ENCODE results near the gene VAC14. TPM values are rescaled to one million over a fixed set of nuclear protein-coding genes. Genes with fewer than 3 reads are reported as not detected.

The VAC14 gene
- total RNA-seq, 1 donor from 2014 or later, result 75.1 TPM

DNA sequence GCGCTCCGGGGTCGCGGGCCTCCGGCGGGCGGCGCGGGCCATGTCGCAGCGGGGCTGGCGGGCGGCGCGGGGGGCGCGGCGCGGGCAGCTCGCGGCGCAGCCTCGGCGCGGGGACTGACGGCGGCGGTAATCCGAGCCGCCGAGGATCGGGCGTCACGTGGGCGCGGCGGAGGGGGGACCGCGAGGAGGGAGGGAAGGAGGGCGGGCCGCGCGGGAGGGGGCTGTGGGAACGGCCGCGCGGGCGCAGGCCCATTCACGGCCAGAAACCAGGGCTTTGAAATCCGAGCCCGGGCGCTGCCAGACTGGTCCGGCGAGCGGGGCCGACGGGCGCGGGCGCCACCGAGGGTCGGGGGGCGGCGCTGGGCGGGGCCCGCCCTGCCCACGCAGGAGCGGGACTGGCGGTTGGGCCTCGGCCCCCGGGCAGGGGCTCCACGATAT lies 115.0 kb downstream of the VAC14 start, which contains the start of gene MTSS2:
Gene MTSS2 (minus strand): TSS at position 116 of the 438 bp plus-strand sequence. CDS start 262 bp downstream, outside the sequence.
- intact Hi-C loops (cut with DNase I), result loop anchor here (2.0 to 10.0 kb wide), 4 partner anchors 29 to 879 kb away; no protein-coding TSS in a partner anchor
- Histone ChIP-seq H3K9me3 (no peaks in the 10 kb centered on the region), H3K27me3 (no peaks in the 10 kb centered on the region), H3K4me1 (peaks cover 36 to 84% of the 10 kb centered on the region in 2 donors), H3K36me3 (no peaks in the 10 kb centered on the region), H3K27ac (peak within 1 kb of the TSS; percentile 96 to 97), H3K4me3 (peak within 1 kb of the TSS; percentile 89 to 91)
- TF ChIP-seq, protein P1, sequence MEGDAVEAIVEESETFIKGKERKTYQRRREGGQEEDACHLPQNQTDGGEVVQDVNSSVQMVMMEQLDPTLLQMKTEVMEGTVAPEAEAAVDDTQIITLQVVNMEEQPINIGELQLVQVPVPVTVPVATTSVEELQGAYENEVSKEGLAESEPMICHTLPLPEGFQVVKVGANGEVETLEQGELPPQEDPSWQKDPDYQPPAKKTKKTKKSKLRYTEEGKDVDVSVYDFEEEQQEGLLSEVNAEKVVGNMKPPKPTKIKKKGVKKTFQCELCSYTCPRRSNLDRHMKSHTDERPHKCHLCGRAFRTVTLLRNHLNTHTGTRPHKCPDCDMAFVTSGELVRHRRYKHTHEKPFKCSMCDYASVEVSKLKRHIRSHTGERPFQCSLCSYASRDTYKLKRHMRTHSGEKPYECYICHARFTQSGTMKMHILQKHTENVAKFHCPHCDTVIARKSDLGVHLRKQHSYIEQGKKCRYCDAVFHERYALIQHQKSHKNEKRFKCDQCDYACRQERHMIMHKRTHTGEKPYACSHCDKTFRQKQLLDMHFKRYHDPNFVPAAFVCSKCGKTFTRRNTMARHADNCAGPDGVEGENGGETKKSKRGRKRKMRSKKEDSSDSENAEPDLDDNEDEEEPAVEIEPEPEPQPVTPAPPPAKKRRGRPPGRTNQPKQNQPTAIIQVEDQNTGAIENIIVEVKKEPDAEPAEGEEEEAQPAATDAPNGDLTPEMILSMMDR (IDR thresholded peaks at IDR 0.05), result no peak
- DNase-seq (ENCODE audit: low spot score in 2 of 2), result peak in 1 of 2 donors; percentile 90

DNA sequence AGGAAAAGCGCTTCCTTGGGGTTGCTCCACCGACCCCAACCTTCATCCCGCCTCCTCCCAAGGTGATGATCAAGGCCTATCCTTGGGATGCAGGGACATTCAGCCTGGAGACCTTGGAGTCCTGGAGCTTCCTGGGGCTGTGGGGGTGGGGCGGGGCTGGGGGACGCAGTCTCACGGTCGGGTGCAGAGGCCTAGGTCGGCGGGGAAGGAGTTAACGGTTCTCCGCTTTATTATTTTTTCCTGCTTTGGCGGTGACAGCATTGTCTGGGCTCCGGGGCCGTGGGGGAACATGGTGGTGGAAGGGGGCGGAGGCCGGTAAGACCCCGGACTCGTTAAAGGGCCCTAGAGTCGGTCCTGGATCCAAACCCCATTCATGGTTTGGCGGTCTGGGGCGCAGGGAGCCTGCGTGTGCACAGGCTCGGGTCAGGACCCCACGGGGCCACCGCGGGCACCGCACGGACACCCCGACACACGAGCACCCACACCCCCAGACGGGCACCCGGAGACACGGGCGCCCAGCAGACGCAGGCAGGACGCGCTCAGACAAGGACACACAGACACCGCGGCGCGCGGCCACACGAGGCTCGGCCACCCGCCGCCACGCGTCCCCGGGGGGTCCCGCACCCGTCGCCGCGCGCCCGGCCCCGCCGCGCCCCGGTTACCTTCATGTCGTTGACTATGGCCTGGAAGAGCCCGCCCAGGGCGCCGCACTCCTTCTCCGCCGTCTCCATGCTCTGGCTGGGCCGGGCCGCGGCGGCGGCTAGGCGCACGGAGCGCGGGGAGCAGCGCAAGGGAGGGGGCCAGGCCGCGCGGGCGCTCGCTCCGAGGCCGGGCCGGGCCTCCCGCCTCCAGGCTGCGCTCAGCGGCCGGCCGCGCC lies 115.7 kb downstream of the VAC14 start:
- Histone ChIP-seq H3K4me1 (peaks cover 34 to 84% of the 10 kb centered on the region in 2 donors), H3K36me3 (peaks cover 0 to 3% of the 10 kb centered on the region in 2 donors), H3K9me3 (no peaks in the 10 kb centered on the region), H3K27ac (peak overlapping the region; percentile 74 to 84), H3K27me3 (no peaks in the 10 kb centered on the region), H3K4me3 (peak overlapping the region; percentile 89 to 91)
- intact Hi-C loops (cut with DNase I), result loop anchor here (2.0 to 10.0 kb wide), 4 partner anchors 30 to 880 kb away; no protein-coding TSS in a partner anchor
- no peak for DNase-seq (ENCODE audit: low spot score in 2 of 2)
- TF ChIP-seq, protein P1 (IDR thresholded peaks at IDR 0.05), result peak in 1 of 3 experiments; percentile 15

DNA sequence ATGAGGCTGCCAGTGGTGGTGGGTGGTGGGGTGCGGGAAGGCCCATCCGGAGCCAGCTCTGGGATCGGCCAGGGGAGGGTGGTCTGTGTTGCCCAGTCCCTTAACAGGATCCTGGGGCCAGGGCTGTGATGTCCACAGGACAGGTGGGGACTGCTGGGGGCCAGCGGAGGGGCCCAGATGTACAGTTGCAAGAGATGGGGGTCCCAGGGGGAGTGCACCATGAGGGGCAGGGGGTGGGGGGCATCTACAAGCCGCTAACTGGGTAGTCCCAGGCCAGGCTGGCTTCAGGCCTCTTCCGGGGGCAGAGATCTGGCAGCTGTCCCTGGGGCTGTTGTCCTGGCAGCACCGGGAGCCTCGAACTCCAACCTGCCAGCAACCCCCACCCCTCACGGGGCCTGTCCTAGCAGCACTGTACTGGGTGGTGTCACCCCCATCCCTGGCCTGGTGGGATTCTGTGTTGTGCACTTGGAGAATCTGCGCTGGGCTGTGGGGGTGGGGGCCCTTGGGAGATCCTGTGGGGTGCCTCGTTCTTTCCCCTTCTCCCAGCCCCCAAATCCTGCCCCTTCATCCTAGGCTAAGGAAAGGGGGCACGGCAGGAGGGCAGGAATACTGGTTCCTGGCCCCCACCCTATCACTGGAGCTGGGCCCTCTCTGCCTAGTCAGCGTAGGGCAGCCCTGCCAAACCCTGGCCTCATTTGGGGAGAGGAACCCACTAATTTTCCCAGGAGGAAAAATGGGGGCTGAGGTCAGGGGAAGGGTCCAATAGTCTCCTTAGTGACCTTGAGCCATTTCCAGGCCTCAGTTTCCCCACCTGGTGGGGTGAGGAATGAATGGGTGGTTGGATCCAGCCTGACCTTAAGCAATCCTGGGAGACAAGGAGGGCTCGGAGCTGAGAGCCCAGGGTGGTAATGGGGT lies 116.6 kb downstream of the VAC14 start:
- Histone ChIP-seq H3K27me3 (no peaks in the 10 kb centered on the region), H3K4me1 (peaks cover 30 to 78% of the 10 kb centered on the region in 2 donors), H3K27ac (peak overlapping the region; percentile 74 to 84), H3K36me3 (peaks cover 1 to 10% of the 10 kb centered on the region in 2 donors), H3K9me3 (no peaks in the 10 kb centered on the region), H3K4me3 (peak overlapping the region; percentile 89 to 91)
- no peak for DNase-seq (ENCODE audit: low spot score in 2 of 2)
- intact Hi-C loops (cut with DNase I), result loop anchor here (2.0 to 10.0 kb wide), 4 partner anchors 30 to 880 kb away; no protein-coding TSS in a partner anchor
- TF ChIP-seq, protein P1 (IDR thresholded peaks at IDR 0.05), result no peak

DNA sequence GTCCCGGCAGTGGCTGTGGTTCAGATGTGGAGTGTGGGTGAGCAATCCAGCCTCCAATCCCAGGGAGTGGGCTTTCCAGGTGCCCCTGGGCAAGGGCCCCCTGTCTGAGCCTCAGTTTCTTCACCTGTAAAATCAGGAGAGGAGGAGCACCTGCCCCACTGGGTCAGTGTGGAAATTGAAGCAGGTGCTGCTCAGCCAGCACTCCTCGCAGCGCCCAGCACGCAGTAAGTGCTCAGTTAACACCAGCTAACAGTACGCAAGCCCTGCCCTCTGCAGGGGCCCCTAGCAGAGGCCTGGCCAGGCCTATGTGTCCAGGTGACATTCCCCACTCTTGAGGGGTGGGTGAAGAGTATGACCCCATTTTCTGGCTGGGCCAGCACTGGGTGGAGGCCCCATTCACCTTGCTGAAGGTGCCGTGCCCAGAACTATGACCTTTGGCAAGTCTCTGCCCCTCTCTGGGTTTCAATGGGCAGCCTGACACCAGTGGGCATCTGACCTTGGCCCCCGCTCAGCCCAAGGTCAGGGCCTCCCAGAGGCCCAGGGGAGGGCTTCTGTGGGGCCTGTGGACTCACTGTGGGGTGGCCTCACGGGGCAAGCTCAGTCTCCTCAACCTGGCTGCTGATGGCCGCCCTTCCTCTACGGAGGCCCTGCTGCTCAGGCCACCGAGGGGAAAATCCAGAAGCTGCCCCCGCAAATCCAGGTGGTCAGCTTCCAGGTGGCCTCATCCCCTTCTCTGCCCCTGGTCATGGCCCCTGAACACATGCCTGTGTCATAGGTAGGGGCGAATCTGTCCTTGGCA lies 117.6 kb downstream of the VAC14 start:
- Histone ChIP-seq H3K36me3 (peaks cover 12 to 20% of the 10 kb centered on the region in 2 donors), H3K4me3 (peak overlapping the region; percentile 89 to 91), H3K9me3 (no peaks in the 10 kb centered on the region), H3K27ac (peak overlapping the region; percentile 74 to 84), H3K4me1 (peaks cover 24 to 67% of the 10 kb centered on the region in 2 donors), H3K27me3 (no peaks in the 10 kb centered on the region)
- TF ChIP-seq, protein P1 (IDR thresholded peaks at IDR 0.05), result no peak
- DNase-seq (ENCODE audit: low spot score in 2 of 2), result no peak
- intact Hi-C loops (cut with DNase I), result loop anchor here (10.0 kb wide), 1 partner anchor 881 kb away; no protein-coding TSS in a partner anchor

All from ascending aorta (tissue), 2 donors.